ENCODE measurements around the gene CNOT3. TPM values are rescaled to one million over a fixed set of nuclear protein-coding genes. Genes with fewer than 3 reads are reported as not detected.

CNOT3 gene
- total and polyA plus RNA-seq, 2 donors (not counting 3 experiments of a cell fraction or from before 2014, with no cell fraction given): 20.4 to 74.7 TPM

GRCh38 chr19:54127688-54128440 lies 9.7 kb upstream of the CNOT3 start:
- CTCF ChIA-PET: no interaction called here
- H3K9me1 ChIP-seq (replicated peaks; ENCODE audit: control insufficient read depth, extremely low read depth, insufficient read depth, low read length): no peaks in the 10 kb centered on the region
- no peaks in the 10 kb centered on the region for H4K20me1 ChIP-seq (replicated peaks; ENCODE audit: control insufficient read depth, extremely low read depth, insufficient read depth, low read length)
- H3K9ac ChIP-seq (replicated peaks; ENCODE audit: extremely low read depth, insufficient read depth, low read length): no peak overlapping the region
- POLR2A ChIA-PET: no interaction called here
- H3K4me2 ChIP-seq (ENCODE audit: insufficient read depth, low read length): no peak overlapping the region
- TF ChIP-seq FOS (IDR thresholded peaks at IDR 0.05; ENCODE audit: borderline replicate concordance, insufficient read depth, low read length) (no peak), POLR2A (IDR thresholded peaks at IDR 0.05; ENCODE audit: low read depth, low read length) (no peak), MAX (IDR thresholded peaks at IDR 0.05; ENCODE audit: insufficient read depth, insufficient read length) (no peak), MYC (IDR thresholded peaks at IDR 0.05; ENCODE audit: low read depth, low read length) (no peak), POLR2AphosphoS5 (IDR thresholded peaks at IDR 0.05; ENCODE audit: insufficient read depth, low read depth, low read length) (no peak), EZH2 (IDR thresholded peaks at IDR 0.05; ENCODE audit: borderline replicate concordance, low read depth, low read length, severe bottlenecking) (no peak), GATA2 (IDR thresholded peaks at IDR 0.05; ENCODE audit: insufficient read depth, insufficient read length, low read depth, low read length) (no peak), JUN (IDR thresholded peaks at IDR 0.05; ENCODE audit: borderline replicate concordance, insufficient read depth, insufficient read length, low read depth) (no peak), CTCF (IDR thresholded peaks at IDR 0.05; ENCODE audit: extremely low read depth in 1 of 2, insufficient read depth in 1 of 2, low read depth in 1 of 2, low read length in 2 of 2) (no peak)
- no peak overlapping the region for H3K4me3 ChIP-seq (replicated peaks in 1 of 3; ENCODE audit: insufficient read depth in 1 of 3, low read depth in 1 of 3, low read length in 3 of 3)
- H3K9me3 ChIP-seq (replicated peaks; ENCODE audit: control insufficient read depth, insufficient read depth, low read length): no peaks in the 10 kb centered on the region
- H2AFZ ChIP-seq (ENCODE audit: low read depth, low read length): no peak overlapping the region
- FAIRE-seq: no peak
- no peak overlapping the region for H3K27ac ChIP-seq (ENCODE audit: insufficient read depth, low read depth, low read length)
- dilution Hi-C loops (cut with MboI; ENCODE audit: extremely low pct_ligation_motif_present, low sequenced_read_pairs): no loop called here
- DNase-seq (ENCODE audit: low read depth, low spot score): no peak
- intact Hi-C loops (cut with micrococcal nuclease): no loop called here
- H3K27me3 ChIP-seq (ENCODE audit: control insufficient read depth in 2 of 2, insufficient read depth in 2 of 2, low read length in 2 of 2): no peaks in the 10 kb centered on the region
- no TSS peak for BruUV-seq (replicated peaks)
- no peaks in the 10 kb centered on the region for H3K79me2 ChIP-seq (ENCODE audit: control insufficient read depth, insufficient read depth, low read length)
- H3K36me3 ChIP-seq (ENCODE audit: control insufficient read depth in 2 of 2, extremely low read depth in 1 of 2, insufficient read depth in 2 of 2, low read length in 2 of 2): peaks cover 12 to 50% of the 10 kb centered on the region in 2 experiments
- H3K4me1 ChIP-seq (ENCODE audit: control insufficient read depth, extremely low read depth, insufficient read depth, low read length): no peaks in the 10 kb centered on the region

Measured in endothelial cell of umbilical vein (primary cell).